ENCODE results near the gene AKR1B1.

Gene AKR1B1

GRCh38 chr7:134443396-134444070, 15.4 kb downstream of the AKR1B1 start:
- DNase-seq: no peak

- no peak for DNase-seq
Observed at GRCh38 chr7:134442441-134443220, 16.3 kb downstream of the AKR1B1 start.

- no peak for DNase-seq
Observed at GRCh38 chr7:134441264-134441663, 17.6 kb downstream of the AKR1B1 start.

- DNase-seq: no peak
Observed at GRCh38 chr7:134440476-134440875, 18.4 kb downstream of the AKR1B1 start.

- DNase-seq: no peak
Observed at GRCh38 chr7:134440067-134440466, 18.8 kb downstream of the AKR1B1 start.

- no peak for DNase-seq
Observed at GRCh38 chr7:134438946-134439345, 20.0 kb downstream of the AKR1B1 start.

GRCh38 chr7:134435161-134435920, 23.6 kb downstream of the AKR1B1 start:
- DNase-seq: no peak

GRCh38 chr7:134434701-134435100, 24.2 kb downstream of the AKR1B1 start:
- DNase-seq: no peak

- DNase-seq: no peak
Observed at GRCh38 chr7:134433430-134433829, 25.5 kb downstream of the AKR1B1 start.

GRCh38 chr7:134432296-134433152, 26.4 kb downstream of the AKR1B1 start:
- peak; percentile 79 for DNase-seq

- no peak for DNase-seq
Observed at GRCh38 chr7:134431815-134432214, 27.1 kb downstream of the AKR1B1 start.

GRCh38 chr7:134429481-134429880, 29.4 kb downstream of the AKR1B1 start:
- DNase-seq: no peak

- no peak for DNase-seq
Observed at GRCh38 chr7:134428942-134429341, 30.0 kb downstream of the AKR1B1 start.

GRCh38 chr7:134427896-134428295, 31.0 kb downstream of the AKR1B1 start:
- no peak for DNase-seq

- DNase-seq: no peak
Observed at GRCh38 chr7:134425777-134426176, 33.1 kb downstream of the AKR1B1 start.

- DNase-seq: no peak
Observed at GRCh38 chr7:134422638-134423037, 36.3 kb downstream of the AKR1B1 start.

- DNase-seq: no peak
Observed at GRCh38 chr7:134422008-134422407, 36.9 kb downstream of the AKR1B1 start.

GRCh38 chr7:134420424-134421125, 38.3 kb downstream of the AKR1B1 start:
- DNase-seq: no peak

GRCh38 chr7:134419875-134420274, 39.0 kb downstream of the AKR1B1 start:
- no peak for DNase-seq

- no peak for DNase-seq
Observed at GRCh38 chr7:134419085-134419484, 39.8 kb downstream of the AKR1B1 start.

GRCh38 chr7:134415700-134416099, 43.2 kb downstream of the AKR1B1 start:
- no peak for DNase-seq

- no peak for DNase-seq
Observed at GRCh38 chr7:134414109-134414508, 44.8 kb downstream of the AKR1B1 start.
